Measurements from ENCODE around the gene TMPRSS3.

The TMPRSS3 gene

GRCh38 chr21:42433946-42434551 lies 38.2 kb upstream of the TMPRSS3 start:
- no peak for TF ChIP-seq CTCF (IDR thresholded peaks at IDR 0.05)

GRCh38 chr21:42432695-42433094 lies 36.8 kb upstream of the TMPRSS3 start:
- TF ChIP-seq CTCF (IDR thresholded peaks at IDR 0.05), result no peak

GRCh38 chr21:42431196-42431595 lies 35.3 kb upstream of the TMPRSS3 start:
- TF ChIP-seq CTCF (IDR thresholded peaks at IDR 0.05), result no peak

GRCh38 chr21:42430521-42430920 lies 34.7 kb upstream of the TMPRSS3 start:
- no peak for TF ChIP-seq CTCF (IDR thresholded peaks at IDR 0.05)

- TF ChIP-seq CTCF (IDR thresholded peaks at IDR 0.05), result no peak
Observed at GRCh38 chr21:42429856-42430255, 34.0 kb upstream of the TMPRSS3 start.

- no peak for TF ChIP-seq CTCF (IDR thresholded peaks at IDR 0.05)
Observed at GRCh38 chr21:42429021-42429420, 33.2 kb upstream of the TMPRSS3 start.

GRCh38 chr21:42427809-42428419 lies 32.1 kb upstream of the TMPRSS3 start:
- TF ChIP-seq CTCF (IDR thresholded peaks at IDR 0.05), result no peak
